ENCODE data around the gene OAS3.
"Not testable (repeated sequence)": the region's sequence is repeated elsewhere in the genome, so short reads cannot be mapped to it uniquely, and the experiment has no call there.

OAS3 gene

GRCh38 chr12:112986291-112986800, 48.1 kb downstream of the OAS3 start:
- no peak for DNase-seq

DNA sequence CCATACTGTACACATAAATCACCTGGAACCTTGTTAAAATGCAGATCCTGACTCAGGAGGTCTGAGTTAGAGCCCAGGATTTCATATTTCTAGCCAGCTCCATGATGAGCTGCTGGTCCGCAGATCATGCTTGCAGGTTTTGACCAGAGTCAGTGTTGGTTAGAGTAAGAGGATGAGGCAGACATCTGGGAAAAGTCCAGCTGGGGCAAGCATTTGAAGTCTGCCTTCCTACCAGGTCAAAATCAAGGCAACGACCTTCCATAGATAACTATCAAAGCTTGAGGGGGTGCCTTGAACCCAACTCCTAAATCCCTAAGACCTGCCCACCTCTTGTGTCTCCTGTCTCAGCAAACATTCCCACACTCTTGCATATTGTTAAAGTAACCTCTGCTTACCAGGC, 49.3 kb downstream of the OAS3 start:
- no peak for DNase-seq

- DNase-seq: no peak
These were observed 50.0 kb downstream of the OAS3 start for GRCh38 chr12:112988224-112988623.

DNA sequence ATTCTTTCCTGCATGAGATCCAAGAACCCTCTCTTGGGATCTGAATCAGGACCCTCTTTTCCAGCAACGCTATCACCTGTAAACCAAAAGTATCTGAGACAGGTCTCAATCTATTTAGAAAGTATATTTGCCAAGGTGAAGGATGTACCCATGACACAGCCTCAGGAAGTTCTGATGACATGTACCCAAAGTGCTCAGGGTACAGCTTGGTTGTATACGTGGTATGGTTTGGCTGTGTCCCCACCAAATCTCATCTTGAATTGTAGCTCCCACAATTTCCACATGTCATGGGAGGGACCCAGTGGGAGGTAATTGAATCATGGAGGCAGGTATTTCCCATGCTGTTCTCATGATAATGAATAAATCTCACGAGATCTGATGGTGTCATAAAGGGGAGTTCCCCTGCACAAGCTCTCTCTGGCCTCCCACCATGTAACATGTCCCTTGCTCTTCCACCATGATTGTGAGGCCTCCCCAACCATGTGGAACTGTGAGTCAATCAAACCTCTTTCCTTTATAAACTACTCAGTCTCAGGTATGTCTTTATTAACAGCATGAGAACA, 50.6 kb downstream of the OAS3 start:
- DNase-seq: not testable (repeated sequence)

DNA sequence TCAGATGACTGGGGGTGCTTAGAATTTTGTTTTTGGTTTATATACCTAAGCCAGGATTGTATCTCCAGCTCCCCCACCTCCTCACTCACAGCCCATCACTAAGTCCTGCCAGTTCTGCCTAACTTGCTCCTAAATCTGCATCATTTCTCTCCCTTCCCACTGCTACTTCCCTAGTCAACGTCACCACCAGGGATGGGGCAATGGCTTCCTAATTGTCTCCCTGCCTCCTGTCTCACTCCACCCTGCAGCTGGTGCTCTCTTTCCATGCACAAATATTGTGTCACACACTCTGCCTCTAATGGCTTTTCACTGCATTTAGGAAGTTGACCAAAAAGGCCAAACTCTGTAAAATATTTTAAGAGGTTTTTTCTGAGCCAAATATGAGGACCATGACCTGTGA, 51.5 kb downstream of the OAS3 start:
- no peak for DNase-seq

DNA sequence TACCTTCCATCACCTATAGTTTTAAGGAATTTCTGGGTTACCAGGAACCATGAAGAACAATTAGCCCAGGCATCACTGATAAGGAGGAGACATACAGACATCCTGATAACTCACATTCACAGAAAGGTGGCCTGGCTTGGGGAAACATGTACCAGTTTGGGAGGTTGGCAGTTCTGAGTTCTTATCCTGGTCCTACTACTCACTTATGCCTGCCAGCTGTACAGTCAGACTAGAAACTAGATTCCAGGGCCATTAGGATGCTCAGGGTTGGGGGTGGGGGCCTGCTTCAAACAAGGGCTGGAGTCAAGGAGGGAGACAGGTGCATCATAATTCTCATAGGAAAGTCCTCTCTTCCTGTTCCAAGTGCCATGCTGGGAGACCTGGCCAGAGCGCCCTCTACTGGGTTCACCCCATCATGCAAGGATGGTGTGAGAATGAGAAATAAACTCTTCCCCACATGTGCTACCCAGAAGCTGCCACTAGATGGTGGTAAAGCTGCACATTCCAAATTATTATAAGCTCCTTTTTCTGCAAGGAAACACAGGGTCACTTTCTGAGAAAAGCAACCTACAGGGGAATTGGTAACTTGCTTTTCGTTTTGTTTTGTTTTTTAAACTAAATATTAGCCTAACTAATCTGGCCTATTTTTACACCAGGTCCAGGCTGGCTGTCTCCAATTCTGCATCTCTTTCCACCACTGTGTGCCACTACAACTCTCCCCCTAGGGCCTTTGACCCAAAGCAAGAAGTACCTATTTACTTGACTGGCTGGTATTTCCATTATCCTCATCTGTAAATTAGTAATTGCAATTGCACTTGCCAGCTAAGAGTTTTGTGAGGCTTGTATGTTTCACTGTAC, 54.5 kb downstream of the OAS3 start:
- DNase-seq: peak; percentile 66 to 81

DNA sequence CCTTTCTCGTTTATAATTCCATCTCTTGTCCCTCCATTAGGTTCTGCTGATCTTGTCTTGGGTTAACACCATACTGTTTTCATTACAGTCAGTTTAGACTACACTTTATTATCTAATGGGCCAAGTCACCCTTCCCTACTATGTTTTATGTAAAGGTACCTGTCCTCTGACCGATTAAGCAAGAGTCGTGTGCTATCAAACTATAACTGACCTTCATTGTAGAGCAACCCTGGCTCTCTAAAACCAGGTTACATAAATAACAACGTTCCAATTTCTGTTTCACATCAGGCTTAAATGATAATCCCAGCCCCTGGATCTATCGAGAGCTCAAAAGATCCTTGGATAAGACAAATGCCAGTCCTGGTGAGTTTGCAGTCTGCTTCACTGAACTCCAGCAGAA, 56.7 kb downstream of the OAS3 start:
- no peak for DNase-seq

DNA sequence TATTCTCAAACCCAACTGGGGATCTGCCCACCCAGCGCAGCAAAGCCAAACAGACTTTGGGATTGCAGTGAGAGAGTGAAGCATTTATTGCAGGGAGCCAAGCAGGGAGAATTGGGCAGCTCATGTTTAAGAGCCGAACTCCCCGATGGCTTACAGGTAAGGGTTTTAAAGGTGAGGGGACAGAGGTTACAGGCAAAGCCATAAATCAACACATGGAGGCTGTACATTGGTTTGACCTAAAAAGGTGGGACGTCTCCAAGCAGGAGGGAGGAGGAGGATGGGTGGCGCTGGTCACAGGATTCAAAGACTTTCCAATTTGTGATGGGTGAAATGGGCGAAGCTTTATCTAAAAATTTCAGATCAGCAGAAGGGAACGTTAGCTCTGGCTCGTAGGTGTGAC, 58.2 kb downstream of the OAS3 start:
- DNase-seq: no peak

DNA sequence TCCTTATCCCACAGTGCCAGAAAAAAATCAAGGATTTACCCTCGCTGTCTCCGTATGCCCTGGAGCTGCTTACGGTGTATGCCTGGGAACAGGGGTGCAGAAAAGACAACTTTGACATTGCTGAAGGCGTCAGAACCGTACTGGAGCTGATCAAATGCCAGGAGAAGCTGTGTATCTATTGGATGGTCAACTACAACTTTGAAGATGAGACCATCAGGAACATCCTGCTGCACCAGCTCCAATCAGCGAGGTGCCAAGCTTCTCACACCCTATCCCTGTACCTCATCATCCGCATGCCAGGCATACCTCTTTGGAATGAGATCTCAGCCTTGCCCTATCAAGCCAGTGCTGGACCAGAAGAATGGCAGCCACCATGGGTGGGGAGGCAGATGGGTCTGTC, 59.2 kb downstream of the OAS3 start:
- DNase-seq: no peak

DNA sequence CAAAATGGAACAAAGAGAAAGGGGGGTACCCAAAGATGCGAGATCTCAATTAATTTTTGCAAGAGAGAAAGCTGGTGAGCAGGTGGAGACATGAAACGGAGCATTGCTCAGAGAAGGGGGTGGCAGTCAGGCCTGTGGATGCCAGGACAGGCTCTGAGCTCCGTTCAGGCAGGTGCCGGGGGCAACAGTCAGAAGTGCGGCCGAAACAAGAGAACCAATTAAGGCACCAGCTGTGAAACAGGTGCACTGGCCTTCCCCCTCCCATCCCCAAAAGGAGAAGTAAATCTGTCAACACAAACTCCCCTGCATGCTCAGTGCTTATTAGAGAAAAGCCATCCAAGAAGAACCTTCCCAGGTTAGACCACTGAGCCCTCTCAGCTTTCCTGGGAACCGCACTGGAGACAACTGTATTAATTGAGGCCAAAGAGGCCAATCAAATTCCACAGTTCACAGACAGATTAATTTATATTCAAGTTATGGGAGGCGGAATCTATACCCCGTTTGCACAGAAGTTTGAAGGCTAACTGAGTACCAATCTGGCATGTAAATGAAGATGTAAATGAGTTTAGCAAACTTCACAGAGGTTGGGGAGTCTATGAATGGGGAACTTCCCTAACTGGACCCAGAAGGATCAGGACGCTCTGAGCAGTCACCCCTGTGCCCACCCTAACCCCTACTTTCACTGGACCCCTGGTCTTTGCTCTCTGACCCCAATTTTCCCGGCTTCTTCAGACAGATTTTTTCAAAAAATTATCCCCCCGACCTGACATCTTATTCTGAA, 60.9 kb downstream of the OAS3 start:
- peak in 1 of 2 experiments; percentile 16 for DNase-seq

DNA sequence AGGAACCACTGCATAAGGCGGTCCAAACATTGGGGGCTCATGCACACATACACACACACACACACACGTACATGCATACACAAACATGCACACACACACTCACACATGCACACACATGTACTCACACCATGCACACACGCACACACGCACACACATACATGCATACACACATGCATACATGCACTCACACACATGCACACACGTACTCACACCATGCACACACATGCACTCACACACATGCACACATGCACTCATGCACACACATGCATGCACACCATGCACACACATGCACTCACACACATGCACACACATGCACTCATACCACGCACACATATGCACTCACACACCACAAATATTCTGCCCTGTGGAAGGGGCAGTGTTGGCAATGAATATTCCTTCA, 62.2 kb downstream of the OAS3 start:
- no peak for DNase-seq

DNA sequence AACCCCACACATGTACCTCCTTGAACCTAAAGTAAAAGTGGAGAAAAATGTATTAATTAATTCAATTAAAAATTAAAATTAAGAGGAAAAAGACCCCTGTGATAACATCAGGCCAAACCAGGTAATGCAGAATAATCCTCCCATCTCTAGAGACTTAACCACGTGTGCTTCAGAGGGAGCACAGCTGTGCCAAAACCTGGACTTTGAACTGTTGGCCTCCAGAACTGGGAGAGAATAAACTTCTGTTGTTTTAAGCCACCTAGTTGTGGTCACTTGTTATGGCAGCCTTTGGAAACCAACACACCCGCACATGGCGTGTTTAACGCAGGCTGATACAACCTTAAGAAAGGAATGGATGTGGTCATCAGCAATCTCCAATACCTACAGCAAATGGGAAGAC, 63.9 kb downstream of the OAS3 start:
- DNase-seq: no peak

- no peak for DNase-seq
These were observed 64.4 kb downstream of the OAS3 start for GRCh38 chr12:113002676-113003075.

GRCh38 chr12:113003636-113004035, 65.4 kb downstream of the OAS3 start:
- no peak for DNase-seq

- DNase-seq: no peak
These were observed 67.5 kb downstream of the OAS3 start for GRCh38 chr12:113005762-113006161.

DNA sequence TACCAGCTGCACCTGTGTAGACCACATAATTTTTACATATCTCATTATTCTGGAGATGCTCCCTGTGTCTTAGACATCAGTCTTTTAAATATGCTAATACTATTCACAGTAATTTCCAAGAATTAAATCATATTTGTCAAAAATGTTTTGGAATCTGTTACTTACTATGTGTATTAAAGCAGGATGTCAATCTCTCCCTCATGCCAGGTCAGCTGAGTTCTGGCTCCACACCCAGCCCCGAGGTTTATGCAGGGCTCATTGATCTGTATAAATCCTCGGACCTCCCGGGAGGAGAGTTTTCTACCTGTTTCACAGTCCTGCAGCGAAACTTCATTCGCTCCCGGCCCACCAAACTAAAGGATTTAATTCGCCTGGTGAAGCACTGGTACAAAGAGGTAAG, 67.9 kb downstream of the OAS3 start:
- DNase-seq: no peak

- DNase-seq: no peak
These were observed 68.4 kb downstream of the OAS3 start for GRCh38 chr12:113006641-113007040.

DNA sequence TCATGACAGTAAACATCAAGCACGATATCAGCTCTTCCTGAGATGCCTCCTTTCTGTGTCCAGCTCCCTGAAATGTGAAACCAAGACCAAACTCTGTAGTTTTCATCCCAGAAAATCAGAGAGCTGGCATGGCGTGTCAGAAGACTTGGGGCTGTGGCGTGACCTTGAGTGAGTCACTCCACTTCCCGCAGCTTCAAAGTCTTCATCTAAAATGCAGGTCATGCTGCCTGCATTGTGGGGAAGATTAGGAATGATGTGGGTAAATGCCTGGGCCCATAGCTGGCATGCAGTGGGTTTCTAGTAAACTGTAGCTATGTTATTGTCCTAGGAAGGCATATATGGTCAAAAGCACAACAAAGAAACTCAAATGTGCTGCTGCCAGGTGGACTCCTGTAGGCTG, 68.9 kb downstream of the OAS3 start:
- no peak for DNase-seq

DNA sequence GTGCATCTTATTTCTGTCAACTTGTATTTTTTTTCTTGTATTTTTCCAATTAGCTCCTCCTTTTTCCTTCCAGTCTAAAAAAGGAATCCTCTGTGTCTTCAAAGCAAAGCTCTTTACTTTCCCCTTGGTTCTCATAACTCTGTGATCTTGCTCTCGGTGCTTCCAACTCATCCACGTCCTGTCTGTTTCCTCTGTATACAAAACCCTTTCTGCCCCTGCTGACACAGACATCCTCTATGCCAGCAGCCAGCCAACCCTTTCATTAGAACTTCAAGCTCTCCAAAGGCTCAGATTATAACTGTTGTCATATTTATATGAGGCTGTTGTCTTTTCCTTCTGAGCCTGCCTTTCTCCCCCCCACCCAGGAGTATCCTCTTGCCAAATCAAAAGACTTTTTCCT, 72.4 kb downstream of the OAS3 start:
- DNase-seq: no peak

- DNase-seq: no peak
These were observed 76.3 kb downstream of the OAS3 start for GRCh38 chr12:113014565-113014964.

GRCh38 chr12:113016796-113017195, 78.5 kb downstream of the OAS3 start:
- no peak for DNase-seq

- no peak for DNase-seq
These were observed 80.8 kb downstream of the OAS3 start for GRCh38 chr12:113019025-113019424.

DNA sequence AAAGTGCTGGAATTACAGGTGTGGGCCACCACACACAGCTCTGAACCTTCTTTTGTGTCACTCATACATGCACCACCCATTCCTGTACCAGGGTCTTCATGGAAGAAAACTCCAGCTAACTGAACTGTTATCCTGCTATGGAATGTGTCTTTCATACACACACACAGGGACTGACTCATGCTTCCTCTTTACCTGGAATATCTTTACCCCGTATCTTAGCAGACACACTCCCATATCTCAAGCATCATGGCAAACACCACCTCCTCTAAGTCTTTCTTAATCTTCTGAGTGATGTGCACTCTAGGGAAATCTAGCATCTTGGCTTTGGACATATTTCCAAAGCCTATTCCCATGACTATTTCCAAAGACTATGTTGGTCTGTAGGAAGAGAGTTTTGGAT, 83.2 kb downstream of the OAS3 start:
- DNase-seq: no peak
